DMS114 treated with DMSO at 0.1 percent for 48 hours (cell line): ENCODE measurements around the gene UBE2N.
"Not testable (repeated sequence)": the region's sequence is repeated elsewhere in the genome, so short reads cannot be mapped to it uniquely, and the experiment has no call there.

ENCODE experiments used
- DNase-seq: peaks from one replicate; lab custom pipeline; 2025; ENCODE audit not compliant: unreplicated experiment; lab: John Stamatoyannopoulos, UW

UBE2N gene

DNA sequence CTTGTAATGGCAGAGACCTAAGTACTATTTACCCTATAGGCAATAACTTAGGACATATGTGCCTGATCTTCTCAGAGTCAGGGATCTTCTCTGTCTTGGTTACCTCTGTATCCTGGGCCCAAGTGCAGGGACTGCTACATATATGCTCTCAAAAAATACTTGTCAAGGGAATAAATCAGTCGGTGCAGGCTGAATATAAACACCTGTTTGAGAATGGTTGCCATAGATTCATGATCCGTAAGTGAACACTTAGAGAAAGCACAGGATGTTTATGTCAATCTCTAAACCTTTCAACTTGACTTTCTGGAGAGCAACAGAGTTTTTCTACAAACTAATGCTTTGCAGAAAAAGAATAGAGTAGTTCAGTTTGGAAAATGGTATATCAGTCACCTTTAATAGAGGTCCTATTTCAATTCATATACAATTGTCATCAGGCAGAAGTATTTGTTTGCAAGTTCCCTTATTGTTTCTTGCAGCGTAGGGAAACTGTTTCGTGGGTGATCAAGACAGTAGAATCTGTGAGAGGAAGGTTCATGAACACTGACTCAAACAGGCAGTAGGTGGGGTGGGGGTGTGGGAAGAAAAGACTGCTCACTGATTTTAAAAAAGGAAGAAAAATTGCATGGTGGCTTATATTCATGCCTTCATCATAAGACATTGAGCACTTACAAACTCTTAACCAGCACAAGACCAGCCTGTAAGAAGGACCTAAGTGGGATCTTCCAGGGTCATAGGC is 6.0 kb upstream of the UBE2N start:
- no peak for DNase-seq

GRCh38 chr12:93443576-93443975 is 1.8 kb upstream of the UBE2N start:
- no peak for DNase-seq

DNA sequence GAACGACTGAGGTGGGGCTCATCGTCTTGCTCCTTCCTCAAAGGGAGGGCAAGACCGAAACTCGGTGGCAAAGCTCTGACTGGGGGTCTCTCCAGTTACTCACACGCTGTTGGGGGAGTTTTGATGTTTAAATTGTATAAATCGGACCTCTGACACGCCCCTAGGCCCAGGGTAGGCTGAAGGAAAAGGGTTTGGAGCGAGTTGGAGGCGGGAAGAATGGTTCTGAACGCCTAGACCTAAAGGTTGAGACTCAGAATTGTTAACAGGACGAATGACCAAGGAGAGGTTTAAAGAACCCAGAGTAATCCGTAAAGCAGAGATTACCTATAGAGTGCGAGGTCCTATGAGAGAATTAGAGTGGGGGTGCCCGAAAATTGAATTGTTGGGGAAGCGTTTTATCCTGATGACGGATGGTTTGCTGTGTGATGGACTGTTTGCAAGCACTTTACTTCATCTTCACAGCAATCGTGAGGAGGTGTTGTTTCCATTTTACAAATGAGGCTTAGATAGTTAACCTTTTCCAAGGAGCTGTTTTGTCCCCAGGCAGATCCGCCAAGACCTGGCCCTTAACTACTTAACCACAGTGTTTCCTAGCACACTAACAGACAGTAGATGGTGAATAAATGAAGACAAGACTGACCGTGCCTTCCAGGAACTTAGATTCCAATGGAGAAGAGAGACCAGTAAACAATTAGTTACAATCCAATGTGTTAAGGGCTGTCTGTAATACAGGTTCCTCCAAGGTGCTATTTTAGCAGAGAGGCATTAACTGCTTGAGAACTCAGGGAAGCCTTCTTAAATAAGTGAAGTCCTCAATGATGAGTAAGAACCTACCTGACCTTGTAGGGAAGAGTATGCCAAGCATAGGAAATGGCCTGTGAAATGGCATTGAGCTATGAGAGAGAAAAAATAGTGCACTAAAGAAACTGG is 929 bp upstream of the UBE2N start:
- DNase-seq: no peak

GRCh38 chr12:93441081-93441616 is 598 bp downstream of the UBE2N start:
- no peak for DNase-seq

- no peak for DNase-seq
These were observed 1.5 kb downstream of the UBE2N start for GRCh38 chr12:93440043-93440835.

GRCh38 chr12:93438266-93439050 is 3.3 kb downstream of the UBE2N start:
- no peak for DNase-seq

DNA sequence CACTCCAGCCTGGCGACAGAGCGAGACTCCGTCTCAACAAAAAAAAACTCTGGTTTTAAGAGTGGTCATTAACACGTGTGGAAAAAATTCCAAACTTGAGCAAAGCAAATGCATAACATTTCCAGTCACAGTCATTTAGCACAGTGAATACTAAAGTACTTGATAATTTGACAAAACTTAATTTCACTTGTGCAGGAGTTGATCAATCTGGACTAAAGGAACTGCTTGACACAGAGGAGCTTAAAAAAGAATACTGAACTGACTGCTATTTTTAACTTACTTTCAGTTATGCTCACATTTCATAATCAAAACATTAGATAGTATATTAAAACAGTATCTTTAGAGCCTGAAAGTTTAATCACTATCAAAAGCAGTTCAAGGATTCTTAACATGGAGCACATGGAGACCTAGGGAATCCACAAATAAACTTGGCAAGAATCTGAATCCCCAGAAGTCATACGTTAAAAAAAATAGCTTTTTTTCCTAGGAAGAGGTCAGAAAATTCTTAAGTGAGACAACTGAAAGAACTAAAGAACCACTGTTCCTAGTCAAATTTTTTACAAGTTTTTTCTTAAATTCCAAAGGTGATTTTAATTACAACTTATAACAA is 7.4 kb downstream of the UBE2N start:
- DNase-seq: no peak

DNA sequence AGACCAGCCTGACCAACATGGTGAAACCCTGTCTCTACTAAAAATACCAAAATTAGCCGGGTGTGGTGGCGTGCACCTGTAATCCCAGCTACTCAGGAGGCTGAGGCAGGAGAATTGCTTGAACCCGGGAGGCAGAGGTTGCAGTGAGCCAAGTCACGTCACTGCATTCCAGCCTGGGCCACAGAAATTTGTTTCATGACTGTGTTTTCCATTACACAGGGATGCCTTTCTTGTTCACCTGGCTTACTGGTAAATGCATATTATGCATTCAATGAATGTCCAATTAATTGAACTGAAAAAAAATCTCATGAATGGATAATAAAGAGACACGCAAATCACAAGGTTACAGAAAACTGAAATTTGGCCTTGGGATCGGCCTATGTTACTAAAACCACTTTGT is 9.7 kb downstream of the UBE2N start:
- not testable (repeated sequence) for DNase-seq

DNA sequence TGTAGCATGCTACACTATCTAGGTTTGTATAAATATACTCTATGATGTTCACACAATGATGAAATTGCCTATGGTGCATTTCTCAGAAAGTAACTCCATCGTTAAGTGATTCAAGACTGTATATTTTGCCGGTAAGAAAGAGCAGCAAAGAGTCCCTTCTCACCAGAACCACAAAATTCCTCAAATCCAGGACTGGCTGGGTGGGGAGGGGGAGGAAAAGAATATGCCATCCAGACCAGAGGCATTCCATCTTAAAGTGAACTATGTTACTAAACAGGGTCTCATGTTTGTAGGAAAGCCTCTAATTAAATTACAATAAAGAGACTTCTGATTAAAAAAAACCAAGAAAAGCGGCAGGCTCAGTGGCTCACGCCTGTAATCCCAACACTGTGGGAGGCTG is 11.5 kb downstream of the UBE2N start:
- DNase-seq: no peak

- DNase-seq: no peak
These were observed 11.9 kb downstream of the UBE2N start for GRCh38 chr12:93429852-93430251.

GRCh38 chr12:93429448-93429847 is 12.3 kb downstream of the UBE2N start:
- DNase-seq: no peak

GRCh38 chr12:93427779-93428564 is 13.8 kb downstream of the UBE2N start:
- no peak for DNase-seq

DNA sequence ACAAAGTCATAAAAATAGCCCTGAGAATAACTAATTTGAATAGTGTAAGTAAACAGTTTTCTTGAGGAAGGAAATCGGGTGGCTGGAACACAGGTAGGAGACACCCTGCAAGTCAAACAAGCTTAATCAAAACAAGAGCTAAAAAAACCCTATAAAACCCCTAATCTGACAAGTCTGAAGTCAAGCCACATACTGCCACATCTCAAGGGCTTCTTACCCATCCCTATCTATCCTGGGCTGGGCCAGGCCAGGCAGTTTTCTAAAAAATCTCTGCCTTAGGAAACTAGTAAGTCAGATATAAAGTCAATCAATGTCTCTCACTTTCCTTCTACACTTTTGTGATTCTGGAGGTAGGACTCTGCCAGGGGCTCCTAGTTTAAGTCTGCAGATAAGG is 15.3 kb downstream of the UBE2N start:
- DNase-seq: no peak

- DNase-seq: no peak
These were observed 15.9 kb downstream of the UBE2N start for GRCh38 chr12:93425736-93426411.

GRCh38 chr12:93422050-93422449 is 19.7 kb downstream of the UBE2N start:
- no peak for DNase-seq

- peak; percentile 73 for DNase-seq
These were observed 22.2 kb downstream of the UBE2N start for GRCh38 chr12:93419388-93420034.

GRCh38 chr12:93417967-93418480 is 23.7 kb downstream of the UBE2N start:
- no peak for DNase-seq
